K562 (cell line): ENCODE measurements around the gene UFC1. TPM values are rescaled to one million over a fixed set of nuclear protein-coding genes. Genes with fewer than 3 reads are reported as not detected.
A peak's percentile ranks its signal among the peaks of the same experiment; 100 is the strongest.

ENCODE experiments used
- CTBP1 ChIP-seq: fragments of 450-650 bp; IDR thresholded peaks from 2 replicates; pipeline ENCODE4 v1.6.1; 2016; ENCODE audit warnings: borderline replicate concordance
- E2F4 ChIP-seq: sonication (generic); formaldehyde crosslinking; IDR thresholded peaks from 2 replicates; pipeline ENCODE4 v1.8.0; 2022; ENCODE audit warnings: mild to moderate bottlenecking, low read depth, missing genetic modification reagents
- JUND ChIP-seq, 2 experiments: IDR thresholded peaks; 2 replicates in 1 of 2; 3 replicates in 1 of 2; pipeline ENCODE4 v1.6.1; 2011; ENCODE audit warnings: borderline replicate concordance in 2 of 2, low read depth in 2 of 2, low read length in 2 of 2, improper control_type of control experiment in 1 of 2, missing biosample characterization in 1 of 2, missing genetic modification characterization in 1 of 2, missing genetic modification reagents in 1 of 2
- MTA3 ChIP-seq: fragments of 450-650 bp; formaldehyde crosslinking; IDR thresholded peaks from 2 replicates; pipeline ENCODE4 v1.6.1; 2017; ENCODE audit warnings: mild to moderate bottlenecking, borderline replicate concordance
- MXI1 ChIP-seq: IDR thresholded peaks from 2 replicates; pipeline ENCODE4 v1.6.1; 2011; ENCODE audit warnings: low read depth, mild to moderate bottlenecking, improper control_type of control experiment, low read length
- NRF1 ChIP-seq, 2 experiments: fragments of 450-650 bp; IDR thresholded peaks in 1 of 2; conservative IDR thresholded peaks in 1 of 2; 2 replicates each; pipeline ENCODE4 v1.6.1; 2014; ENCODE audit warnings: mild to moderate bottlenecking in 2 of 2
- PHF8 ChIP-seq: fragments of 200-600 bp; sonication (generic); IDR thresholded peaks from 2 replicates; pipeline ENCODE4 v1.6.1; 2012; ENCODE audit warnings: mixed run types, mild to moderate bottlenecking, inconsistent platforms, low read length, moderate library complexity, borderline replicate concordance
- RUNX1 ChIP-seq: sonication (generic); IDR thresholded peaks from 2 replicates; pipeline ENCODE4 v1.6.1; 2016; ENCODE audit warnings: antibody characterized with exemption, low read depth
- SP1 ChIP-seq: sonication (generic); formaldehyde crosslinking; IDR thresholded peaks from 2 replicates; pipeline ENCODE4 v1.8.1; 2022; ENCODE audit warnings: mild to moderate bottlenecking, missing genetic modification reagents
- SRSF7 ChIP-seq: fragments of 200-400 bp; formaldehyde crosslinking; optimal IDR thresholded peaks from 2 replicates; pipeline ENCODE3; 2017; ENCODE audit warnings: mild to moderate bottlenecking, low read depth, low read length
- STAG1 ChIP-seq: sonication (generic); formaldehyde crosslinking; IDR thresholded peaks from 2 replicates; pipeline ENCODE4 v1.5.0; 2020; ENCODE audit warnings: missing genetic modification reagents, borderline replicate concordance
- TSHZ1 ChIP-seq: fragments of 250-450 bp; sonication (Bioruptor Pico); IDR thresholded peaks from 2 replicates; pipeline ENCODE4 v1.4.0; 2020; ENCODE audit warnings: mild to moderate bottlenecking, moderate library complexity
- ZBED1 ChIP-seq: IDR thresholded peaks from 2 replicates; pipeline ENCODE4 v1.6.1; 2014
- ZC3H8 ChIP-seq: fragments of 450-650 bp; IDR thresholded peaks from 2 replicates; pipeline ENCODE4 v1.6.1; 2017
- ZNF449 ChIP-seq: fragments of 250-450 bp; sonication (Bioruptor Pico); IDR thresholded peaks from 2 replicates; pipeline ENCODE4 v1.8.0; 2022; ENCODE audit warnings: moderate library complexity, mild to moderate bottlenecking, inconsistent platforms
- polyA plus RNA-seq, 8 experiments: library from polyadenylated mRNA; depleted of rRNA in 4 of 8; stranded (reverse) in 5 of 8; unstranded in 3 of 8; fragments of >200 nt; fragmentation: Nextera tagmentation in 2 of 8; fragmentation: Illumina TruSeq in 1 of 8; extraction: Ambion mirVana in 2 of 8; extraction: Trizol in 1 of 8; gene quantifications; 2 replicates each; pipeline versions ENCODE4 v1.2.1 to v1.2.3, GENCODE V29; 2011 to 2014; ENCODE audit warnings: inconsistent platforms in 1 of 8, missing spikeins in 1 of 8
- total RNA-seq, 7 experiments: library from RNA; depleted of rRNA in 6 of 7; stranded (reverse); fragments of >200 nt in 6 of 7; fragmentation: Illumina TruSeq in 2 of 7; extraction: Trizol in 2 of 7; gene quantifications; 2 replicates each; pipeline versions ENCODE4 v1.2.1 to v1.2.3, GENCODE V29; 2011 to 2021; ENCODE audit warnings: low replicate concordance in 1 of 7
- TF ChIP-seq, protein P1 (sequence below): fragments of 250-450 bp; sonication (Bioruptor Pico); IDR thresholded peaks from 2 replicates; pipeline ENCODE4 v1.5.0; 2021
- TF ChIP-seq, protein P2 (sequence below): sonication (generic); formaldehyde crosslinking; IDR thresholded peaks from 2 replicates; pipeline ENCODE4 v1.9.0; 2022; ENCODE audit warnings: mild to moderate bottlenecking, missing genetic modification reagents

Gene UFC1
- total and polyA plus RNA-seq, 9 of the 15 experiments (the other 6 are each of a cell fraction or from before 2014, with no cell fraction given): 92.8 to 220 (median 161) TPM

- TF ChIP-seq, protein P1, sequence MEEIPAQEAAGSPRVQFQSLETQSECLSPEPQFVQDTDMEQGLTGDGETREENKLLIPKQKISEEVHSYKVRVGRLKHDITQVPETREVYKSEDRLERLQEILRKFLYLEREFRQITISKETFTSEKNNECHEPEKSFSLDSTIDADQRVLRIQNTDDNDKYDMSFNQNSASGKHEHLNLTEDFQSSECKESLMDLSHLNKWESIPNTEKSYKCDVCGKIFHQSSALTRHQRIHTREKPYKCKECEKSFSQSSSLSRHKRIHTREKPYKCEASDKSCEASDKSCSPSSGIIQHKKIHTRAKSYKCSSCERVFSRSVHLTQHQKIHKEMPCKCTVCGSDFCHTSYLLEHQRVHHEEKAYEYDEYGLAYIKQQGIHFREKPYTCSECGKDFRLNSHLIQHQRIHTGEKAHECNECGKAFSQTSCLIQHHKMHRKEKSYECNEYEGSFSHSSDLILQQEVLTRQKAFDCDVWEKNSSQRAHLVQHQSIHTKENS (CRISPR knock-in tag): no peak
- TF ChIP-seq NRF1 (conservative IDR thresholded peaks at IDR 0.05 in 1 of 2, IDR thresholded peaks at IDR 0.05 in 1 of 2): peak; percentile 47 to 65
- TF ChIP-seq SP1 (CRISPR knock-in tag): peak; percentile 97
- TF ChIP-seq TSHZ1: no peak
- TF ChIP-seq MTA3: peak; percentile 90
- no peak for TF ChIP-seq ZNF449 (CRISPR knock-in tag)
- no peak for TF ChIP-seq ZC3H8
- 0 out of 2 replicates have a peak, but pooled peaks have one; percentile 3 for TF ChIP-seq STAG1 (CRISPR knock-in tag)
- TF ChIP-seq ZBED1: 0 out of 2 replicates have a peak, but pooled peaks have one; percentile 13
- 0 out of 2 replicates have a peak, but pooled peaks have one; percentile 24 for TF ChIP-seq RUNX1
- peak; percentile 49; the same call in 1 of the 2 replicates for TF ChIP-seq JUND (IDR thresholded peaks at IDR 0.05; ENCODE audit: borderline replicate concordance, low read depth, low read length)
- no peak; the same call in 2 of the 3 replicates for TF ChIP-seq JUND (tag; IDR thresholded peaks at IDR 0.05; ENCODE audit: borderline replicate concordance, low read depth, low read length)
- peak; percentile 97; the same call in 1 of the 2 replicates for TF ChIP-seq PHF8
- TF ChIP-seq, protein P2, sequence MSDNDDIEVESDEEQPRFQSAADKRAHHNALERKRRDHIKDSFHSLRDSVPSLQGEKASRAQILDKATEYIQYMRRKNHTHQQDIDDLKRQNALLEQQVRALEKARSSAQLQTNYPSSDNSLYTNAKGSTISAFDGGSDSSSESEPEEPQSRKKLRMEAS (CRISPR knock-in tag): peak; percentile 96
- no peak for TF ChIP-seq MXI1
- TF ChIP-seq E2F4 (CRISPR knock-in tag): no peak
- TF ChIP-seq CTBP1: peak; percentile 80
- TF ChIP-seq SRSF7: no peak
Observed at GRCh38 chr1:161177112-161177935, 23.5 kb downstream of the UFC1 start, which contains the start of gene B4GALT3 (continued).
